ENCODE results near the gene VWA2.

Gene VWA2

GRCh38 chr10:114259824-114260223, 20.8 kb downstream of the VWA2 start:
- H3K4me3 ChIP-seq (ENCODE audit: low read depth, low read length) = no peak overlapping the region
- no peak for DNase-seq (ENCODE audit: low read depth, low spot score)
- no peak for TF ChIP-seq CTCF (IDR thresholded peaks at IDR 0.05; ENCODE audit: low read depth, low read length)
- in situ Hi-C loops (cut with HindIII; ENCODE audit: low sequenced_read_pairs) = no loop called here

- in situ Hi-C loops (cut with HindIII; ENCODE audit: low sequenced_read_pairs) = no loop called here
- DNase-seq (ENCODE audit: low read depth, low spot score) = no peak
Measured at GRCh38 chr10:114260366-114260765, 21.3 kb downstream of the VWA2 start.

GRCh38 chr10:114261076-114261475, 22.0 kb downstream of the VWA2 start:
- H3K4me3 ChIP-seq (ENCODE audit: low read depth, low read length) = no peak overlapping the region
- in situ Hi-C loops (cut with HindIII; ENCODE audit: low sequenced_read_pairs) = no loop called here
- no peak for TF ChIP-seq CTCF (IDR thresholded peaks at IDR 0.05; ENCODE audit: low read depth, low read length)
- peak; percentile 41 for DNase-seq (ENCODE audit: low read depth, low spot score)

More at GRCh38 chr10:114260366-114260765, 21.3 kb downstream of the VWA2 start:
- no peak for TF ChIP-seq CTCF (IDR thresholded peaks at IDR 0.05; ENCODE audit: low read depth, low read length)
- H3K4me3 ChIP-seq (ENCODE audit: low read depth, low read length) = no peak overlapping the region

- no peak for TF ChIP-seq CTCF (IDR thresholded peaks at IDR 0.05; ENCODE audit: low read depth, low read length)
- in situ Hi-C loops (cut with HindIII; ENCODE audit: low sequenced_read_pairs) = no loop called here
- no peak for DNase-seq (ENCODE audit: low read depth, low spot score)
- H3K4me3 ChIP-seq (ENCODE audit: low read depth, low read length) = no peak overlapping the region
Measured at GRCh38 chr10:114262496-114262895, 23.4 kb downstream of the VWA2 start.

GRCh38 chr10:114265392-114266053, 26.5 kb downstream of the VWA2 start:
- H3K4me3 ChIP-seq (ENCODE audit: low read depth, low read length) = no peak overlapping the region
- TF ChIP-seq CTCF (IDR thresholded peaks at IDR 0.05; ENCODE audit: low read depth, low read length) = no peak
- DNase-seq (ENCODE audit: low read depth, low spot score) = no peak
- in situ Hi-C loops (cut with HindIII; ENCODE audit: low sequenced_read_pairs) = no loop called here

- in situ Hi-C loops (cut with HindIII; ENCODE audit: low sequenced_read_pairs) = no loop called here
- no peak overlapping the region for H3K4me3 ChIP-seq (ENCODE audit: low read depth, low read length)
- no peak for TF ChIP-seq CTCF (IDR thresholded peaks at IDR 0.05; ENCODE audit: low read depth, low read length)
- peak; percentile 53 for DNase-seq (ENCODE audit: low read depth, low spot score)
Measured at GRCh38 chr10:114266521-114266920, 27.5 kb downstream of the VWA2 start.
